GM12878 (cell line): Measurements from ENCODE around the gene SP6. TPM values are rescaled to one million over a fixed set of nuclear protein-coding genes. Genes with fewer than 3 reads are reported as not detected.

Experiments used
- ATAC-seq: fragments of 200-7000 bp; cut with Tn5 transposase; 3 replicates; pipeline ENCODE4 v1.9.1; 2020; ENCODE audit warnings: mild to moderate bottlenecking, moderate library complexity
- BruUV-seq: library from RNA; stranded (reverse); fragments of 400-500 nt; replicated peaks from 2 replicates; lab custom pipeline; 2021; lab: Mats Ljungman, UMichigan
- CTCF ChIA-PET: fragments of 300-600 bp; sonication (Branson Sonifier 250); formaldehyde crosslinking; extraction: SDS; loops from one replicate; lab custom pipeline; 2021; ENCODE audit warnings: inconsistent platforms; lab: Yijun Ruan, JAX
- POLR2A ChIA-PET: fragments of 350-600 bp; formaldehyde crosslinking; extraction: SDS; loops from one replicate; lab custom pipeline; 2021; ENCODE audit warnings: inconsistent platforms; lab: Charles Lee
- RAD21 ChIA-PET: fragments of 300-600 bp; sonication (Branson Sonifier 250); formaldehyde crosslinking; loops from one replicate; lab custom pipeline; 2023; ENCODE audit warnings: antibody characterized with exemption; ENCODE audit not compliant: unreplicated experiment; lab: Charles Lee
- SMC1A ChIA-PET: fragments of 300-600 bp; sonication (Branson Sonifier 250); formaldehyde crosslinking; loops from one replicate; lab custom pipeline; 2023; ENCODE audit not compliant: unreplicated experiment, uncharacterized antibody; lab: Charles Lee
- DNase-seq: peaks from one replicate; pipeline ENCODE4 v3.0.0-alpha.2; 2011; ENCODE audit warnings: low read depth, low spot score
- FAIRE-seq: peaks from 3 replicates; lab custom pipeline; 2011; peaks lifted over from hg19 to GRCh38; lab: Jason Lieb, UNC
- H2AFZ ChIP-seq: 2 replicates; pipeline ENCODE4 v1.6.0; 2011; ENCODE audit warnings: low read depth, low read length, control low read depth; ENCODE audit not compliant: control insufficient read depth
- H3K27ac ChIP-seq: 2 replicates; pipeline ENCODE4 v1.5.1; 2011; ENCODE audit warnings: control low read depth; ENCODE audit not compliant: control insufficient read depth, insufficient read depth
- H3K27me3 ChIP-seq, 2 experiments: replicated peaks in 1 of 2; 2 replicates each; pipeline versions ENCODE4 v1.6.0 to v1.6.1; 2011; ENCODE audit warnings: low read length in 1 of 2; ENCODE audit not compliant: control insufficient read depth in 2 of 2, insufficient read depth in 2 of 2
- H3K36me3 ChIP-seq, 2 experiments: 2 replicates each; pipeline ENCODE4 v1.5.1; 2011; ENCODE audit warnings: low read length in 1 of 2; ENCODE audit not compliant: control insufficient read depth in 2 of 2, insufficient read depth in 2 of 2
- H3K4me1 ChIP-seq: 2 replicates; pipeline ENCODE4 v1.6.1; 2011; ENCODE audit warnings: mild to moderate bottlenecking, low read length, moderate library complexity, mixed read lengths; ENCODE audit not compliant: control insufficient read depth, insufficient read depth
- H3K4me2 ChIP-seq: 2 replicates; pipeline ENCODE4 v1.6.0; 2011; ENCODE audit warnings: control low read depth; ENCODE audit not compliant: control insufficient read depth, insufficient read depth
- H3K4me3 ChIP-seq: fragments of 200-600 bp; sonication (generic); 2 replicates; pipeline ENCODE4 v1.5.1; 2016
- H3K79me2 ChIP-seq: 2 replicates; pipeline ENCODE4 v1.6.0; 2011; ENCODE audit warnings: low read length; ENCODE audit not compliant: control insufficient read depth, insufficient read depth
- H3K9ac ChIP-seq: 2 replicates; pipeline ENCODE4 v1.8.0; 2011; ENCODE audit warnings: low read length, control low read depth, mixed read lengths; ENCODE audit not compliant: control insufficient read depth, insufficient read depth
- H3K9me3 ChIP-seq: replicated peaks from 3 replicates; pipeline ENCODE4 v1.5.1; 2011; ENCODE audit warnings: mild to moderate bottlenecking, low read length; ENCODE audit not compliant: control insufficient read depth, insufficient read depth
- H4K20me1 ChIP-seq: 2 replicates; pipeline ENCODE4 v1.6.0; 2011; ENCODE audit not compliant: control insufficient read depth, insufficient read depth
- BCL11A ChIP-seq: IDR thresholded peaks from 2 replicates; pipeline ENCODE4 v1.6.1; 2011; ENCODE audit warnings: low read depth, low read length
- CHD2 ChIP-seq: IDR thresholded peaks from 2 replicates; pipeline ENCODE4 v1.6.1; 2011; ENCODE audit warnings: low read depth, low read length, improper control_type of control experiment, borderline replicate concordance
- FOXK2 ChIP-seq: fragments of 450-650 bp; IDR thresholded peaks from 2 replicates; pipeline ENCODE4 v1.6.1; 2017; ENCODE audit warnings: mild to moderate bottlenecking, moderate library complexity
- MYC ChIP-seq: IDR thresholded peaks from 2 replicates; pipeline ENCODE4 v1.6.1; 2011; ENCODE audit warnings: mild to moderate bottlenecking, low read length, moderate library complexity, inconsistent platforms; ENCODE audit not compliant: insufficient read depth, insufficient replicate concordance, insufficient read length, severe bottlenecking
- PAX5 ChIP-seq: IDR thresholded peaks from 2 replicates; pipeline ENCODE4 v1.6.1; 2011; ENCODE audit warnings: low read depth, low read length, borderline replicate concordance
- RAD21 ChIP-seq: IDR thresholded peaks from 2 replicates; pipeline ENCODE4 v1.6.1; 2011; ENCODE audit warnings: mild to moderate bottlenecking, low read depth, low read length, moderate library complexity; ENCODE audit not compliant: insufficient read depth
- STAT1 ChIP-seq: fragments of 450-650 bp; conservative IDR thresholded peaks from 2 replicates; pipeline ENCODE4 v1.6.1; 2014; ENCODE audit warnings: antibody characterized with exemption, mild to moderate bottlenecking
- TCF7 ChIP-seq: IDR thresholded peaks from 2 replicates; pipeline ENCODE4 v1.6.1; 2014; ENCODE audit warnings: antibody characterized with exemption, borderline replicate concordance
- WGBS: methylation state at CpG from one replicate; pipeline ENCODE4 v1.1.6; 2016; ENCODE audit warnings: low lambda C conversion rate; ENCODE audit not compliant: insufficient replicate concordance, insufficient coverage; ENCODE audit errors: missing lambda C conversion rate; 5-methylcytosine and 5-hydroxymethylcytosine counted together
- in situ Hi-C: fragments of 300-500 bp; cut with MboI; formaldehyde crosslinking; loops from 9 replicates; pipeline ENCODE4 v1.14.3; 2018; ENCODE audit warnings: mixed read lengths
- intact Hi-C: fragments of 100-400 bp; cut with micrococcal nuclease; formaldehyde crosslinking; loops from one replicate; pipeline ENCODE4 v1.14.2; 2022; ENCODE audit not compliant: unreplicated experiment
- polyA plus RNA-seq, 11 experiments: library from polyadenylated mRNA; depleted of rRNA in 4 of 11; unstranded in 6 of 11; stranded (reverse) in 5 of 11; fragments of >200 nt; fragmentation: Nextera tagmentation in 4 of 11; fragmentation: Illumina TruSeq in 1 of 11; extraction: Ambion mirVana in 4 of 11; extraction: Trizol in 1 of 11; gene quantifications; 1 replicate in 1 of 11; 2 replicates in 10 of 11; pipeline versions ENCODE4 v1.2.1 to v1.2.3, GENCODE V29; 2011 to 2016; ENCODE audit warnings: inconsistent platforms in 2 of 11, missing spikeins in 2 of 11, low read depth in 1 of 11
- total RNA-seq, 4 experiments: library from RNA; depleted of rRNA in 3 of 4; stranded (reverse); fragments of >200 nt in 3 of 4; fragmentation: Illumina TruSeq in 1 of 4; extraction: Trizol in 1 of 4; gene quantifications; 2 replicates each; pipeline versions ENCODE4 v1.2.1 to v1.2.3, GENCODE V29; 2013 to 2021
- TF ChIP-seq, protein P1 (sequence below): fragments of 450-650 bp; IDR thresholded peaks from 2 replicates; pipeline ENCODE4 v1.6.1; 2017; ENCODE audit warnings: antibody characterized with exemption, mild to moderate bottlenecking, moderate library complexity
- TF ChIP-seq, protein P2 (sequence below): fragments of 150-350 bp; IDR thresholded peaks from 2 replicates; pipeline ENCODE4 v1.6.1; 2014; ENCODE audit warnings: mild to moderate bottlenecking, low read depth, low read length

The SP6 gene
- total and polyA plus RNA-seq, 10 of the 15 experiments (the other 5 are each of a cell fraction or from before 2014, with no cell fraction given) = 0.05 to 0.15 (median 0.06) TPM; not detected in 7

DNA sequence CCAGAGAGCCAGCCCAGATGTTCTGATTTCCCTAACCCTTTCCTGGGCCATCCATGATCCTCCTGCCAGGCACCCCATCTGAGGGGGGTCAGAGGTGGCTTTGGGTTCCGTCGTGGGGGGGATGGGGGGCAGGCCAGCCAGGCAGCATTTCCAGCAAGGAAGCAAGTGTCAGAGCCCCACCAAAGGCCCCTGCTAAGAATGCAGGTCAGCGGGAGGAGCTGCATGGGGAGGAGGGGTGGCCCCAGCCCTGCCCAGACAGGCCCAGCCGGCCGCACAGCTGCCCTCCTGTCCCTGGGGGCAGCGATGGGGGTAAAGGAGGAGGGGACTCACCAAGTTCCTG is 7.6 kb downstream of the SP6 start:
- SMC1A ChIA-PET = interaction anchor here (1.0 to 13.1 kb wide), 13 partner anchors 8 to 177 kb away, joined by 3 to 231 read pairs (median 4); partner anchors contain the start of genes CDK5RAP3, LRRC46, MRPL10 and PNPO
- Histone ChIP-seq H3K36me3 (no peaks in the 10 kb centered on the region), H3K79me2 (no peaks in the 10 kb centered on the region), H3K4me2 (peak overlapping the region; percentile 24; the same call in 1 of the 2 replicates), H4K20me1 (no peaks in the 10 kb centered on the region), H3K4me1 (peaks cover 22% of the 10 kb centered on the region), H3K27ac (no peak overlapping the region), H3K27me3 (peaks cover 4 to 6% of the 10 kb centered on the region in 2 experiments)
- 65% methylated on average over 6 of the region's 6 CpGs for WGBS
- POLR2A ChIA-PET = interaction anchor here (1.2 to 1.7 kb wide), 5 partner anchors 12 to 127 kb away, joined by 5 to 6 read pairs (median 6); partner anchors contain the start of genes CDK5RAP3, LRRC46, MRPL10 and SP2
- BruUV-seq = no TSS peak
- RAD21 ChIA-PET = interaction anchor here (0.9 to 7.7 kb wide), 10 partner anchors 11 to 175 kb away, joined by 3 to 206 read pairs (median 8); partner anchors contain the start of genes CDK5RAP3 and SP2
- ATAC-seq = no peak
- TF ChIP-seq, protein P1, sequence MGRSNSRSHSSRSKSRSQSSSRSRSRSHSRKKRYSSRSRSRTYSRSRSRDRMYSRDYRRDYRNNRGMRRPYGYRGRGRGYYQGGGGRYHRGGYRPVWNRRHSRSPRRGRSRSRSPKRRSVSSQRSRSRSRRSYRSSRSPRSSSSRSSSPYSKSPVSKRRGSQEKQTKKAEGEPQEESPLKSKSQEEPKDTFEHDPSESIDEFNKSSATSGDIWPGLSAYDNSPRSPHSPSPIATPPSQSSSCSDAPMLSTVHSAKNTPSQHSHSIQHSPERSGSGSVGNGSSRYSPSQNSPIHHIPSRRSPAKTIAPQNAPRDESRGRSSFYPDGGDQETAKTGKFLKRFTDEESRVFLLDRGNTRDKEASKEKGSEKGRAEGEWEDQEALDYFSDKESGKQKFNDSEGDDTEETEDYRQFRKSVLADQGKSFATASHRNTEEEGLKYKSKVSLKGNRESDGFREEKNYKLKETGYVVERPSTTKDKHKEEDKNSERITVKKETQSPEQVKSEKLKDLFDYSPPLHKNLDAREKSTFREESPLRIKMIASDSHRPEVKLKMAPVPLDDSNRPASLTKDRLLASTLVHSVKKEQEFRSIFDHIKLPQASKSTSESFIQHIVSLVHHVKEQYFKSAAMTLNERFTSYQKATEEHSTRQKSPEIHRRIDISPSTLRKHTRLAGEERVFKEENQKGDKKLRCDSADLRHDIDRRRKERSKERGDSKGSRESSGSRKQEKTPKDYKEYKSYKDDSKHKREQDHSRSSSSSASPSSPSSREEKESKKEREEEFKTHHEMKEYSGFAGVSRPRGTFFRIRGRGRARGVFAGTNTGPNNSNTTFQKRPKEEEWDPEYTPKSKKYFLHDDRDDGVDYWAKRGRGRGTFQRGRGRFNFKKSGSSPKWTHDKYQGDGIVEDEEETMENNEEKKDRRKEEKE = no peak
- TF ChIP-seq CHD2 (no peak), RAD21 (no peak), STAT1 (no peak), MYC (no peak), BCL11A (no peak), FOXK2 (no peak), PAX5 (no peak), TCF7 (no peak)
- TF ChIP-seq, protein P2, sequence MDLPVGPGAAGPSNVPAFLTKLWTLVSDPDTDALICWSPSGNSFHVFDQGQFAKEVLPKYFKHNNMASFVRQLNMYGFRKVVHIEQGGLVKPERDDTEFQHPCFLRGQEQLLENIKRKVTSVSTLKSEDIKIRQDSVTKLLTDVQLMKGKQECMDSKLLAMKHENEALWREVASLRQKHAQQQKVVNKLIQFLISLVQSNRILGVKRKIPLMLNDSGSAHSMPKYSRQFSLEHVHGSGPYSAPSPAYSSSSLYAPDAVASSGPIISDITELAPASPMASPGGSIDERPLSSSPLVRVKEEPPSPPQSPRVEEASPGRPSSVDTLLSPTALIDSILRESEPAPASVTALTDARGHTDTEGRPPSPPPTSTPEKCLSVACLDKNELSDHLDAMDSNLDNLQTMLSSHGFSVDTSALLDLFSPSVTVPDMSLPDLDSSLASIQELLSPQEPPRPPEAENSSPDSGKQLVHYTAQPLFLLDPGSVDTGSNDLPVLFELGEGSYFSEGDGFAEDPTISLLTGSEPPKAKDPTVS = no peak
- TF ChIP-seq, all 136 proteins: peak for 0
- no peak for FAIRE-seq
- no peaks in the 10 kb centered on the region for H3K9me3 ChIP-seq
- H3K9ac ChIP-seq = no peak overlapping the region
- CTCF ChIA-PET = interaction anchor here (0.6 to 12.4 kb wide), 15 partner anchors 9 to 174 kb away, joined by 3 to 502 read pairs (median 11); partner anchors contain the start of genes CDK5RAP3, LRRC46, MRPL10 and OSBPL7
- in situ Hi-C loops (loop anchor here (5.0 to 10.0 kb wide), 3 partner anchors 49 to 781 kb away; partner anchors contain the start of gene HOXB9), intact Hi-C loops (no loop called here)
- DNase-seq = no peak
- no peak overlapping the region for H3K4me3 ChIP-seq
- H2AFZ ChIP-seq = no peak overlapping the region; the same call in 1 of the 2 replicates
